GM12872 (cell line): ENCODE results near the gene DNER.

ENCODE experiments used
- TF ChIP-seq, protein P1 (sequence below): IDR thresholded peaks from 3 replicates; pipeline ENCODE4 v1.5.1; 2011; ENCODE audit warnings: low read depth, mild to moderate bottlenecking, low read length, moderate library complexity; ENCODE audit not compliant: insufficient read depth

Gene DNER

DNA sequence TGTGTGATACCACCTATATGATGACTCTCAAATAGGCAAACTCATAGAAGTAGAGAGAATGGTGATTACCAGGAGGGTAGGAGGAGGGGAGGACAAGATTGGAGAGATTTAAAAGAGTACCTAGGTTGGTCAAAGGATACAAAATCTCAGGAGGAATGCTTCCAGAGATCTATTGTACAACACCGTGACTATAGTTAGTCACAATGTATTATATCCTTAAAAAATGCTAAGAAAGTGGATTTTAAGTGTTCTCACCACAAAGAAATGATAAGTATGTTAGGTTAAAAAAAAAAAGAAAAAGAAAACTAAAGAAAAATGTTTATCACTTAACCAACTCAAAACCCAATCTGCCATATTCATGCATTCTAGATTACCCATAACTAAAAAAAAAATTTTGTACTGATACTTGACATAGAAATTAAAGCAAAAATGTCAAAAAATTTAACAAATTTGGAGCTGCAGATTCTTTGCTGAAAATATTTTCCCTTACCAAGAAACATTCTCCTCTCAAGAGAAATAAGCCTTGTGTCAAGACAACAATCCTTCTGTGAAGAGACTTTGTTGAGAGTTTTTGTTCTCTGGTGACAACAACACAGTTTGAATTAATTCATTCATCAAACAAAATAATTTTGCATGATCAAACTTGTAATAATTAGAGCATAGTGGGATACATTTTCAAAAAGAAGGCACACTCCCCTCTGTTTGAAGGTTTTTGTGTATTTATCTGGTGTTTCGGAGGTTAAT is 213.1 kb downstream of the DNER start:
- TF ChIP-seq, protein P1, sequence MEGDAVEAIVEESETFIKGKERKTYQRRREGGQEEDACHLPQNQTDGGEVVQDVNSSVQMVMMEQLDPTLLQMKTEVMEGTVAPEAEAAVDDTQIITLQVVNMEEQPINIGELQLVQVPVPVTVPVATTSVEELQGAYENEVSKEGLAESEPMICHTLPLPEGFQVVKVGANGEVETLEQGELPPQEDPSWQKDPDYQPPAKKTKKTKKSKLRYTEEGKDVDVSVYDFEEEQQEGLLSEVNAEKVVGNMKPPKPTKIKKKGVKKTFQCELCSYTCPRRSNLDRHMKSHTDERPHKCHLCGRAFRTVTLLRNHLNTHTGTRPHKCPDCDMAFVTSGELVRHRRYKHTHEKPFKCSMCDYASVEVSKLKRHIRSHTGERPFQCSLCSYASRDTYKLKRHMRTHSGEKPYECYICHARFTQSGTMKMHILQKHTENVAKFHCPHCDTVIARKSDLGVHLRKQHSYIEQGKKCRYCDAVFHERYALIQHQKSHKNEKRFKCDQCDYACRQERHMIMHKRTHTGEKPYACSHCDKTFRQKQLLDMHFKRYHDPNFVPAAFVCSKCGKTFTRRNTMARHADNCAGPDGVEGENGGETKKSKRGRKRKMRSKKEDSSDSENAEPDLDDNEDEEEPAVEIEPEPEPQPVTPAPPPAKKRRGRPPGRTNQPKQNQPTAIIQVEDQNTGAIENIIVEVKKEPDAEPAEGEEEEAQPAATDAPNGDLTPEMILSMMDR, result no peak

GRCh38 chr2:229492034-229492433 is 222.3 kb downstream of the DNER start:
- TF ChIP-seq, protein P1, result no peak

DNA sequence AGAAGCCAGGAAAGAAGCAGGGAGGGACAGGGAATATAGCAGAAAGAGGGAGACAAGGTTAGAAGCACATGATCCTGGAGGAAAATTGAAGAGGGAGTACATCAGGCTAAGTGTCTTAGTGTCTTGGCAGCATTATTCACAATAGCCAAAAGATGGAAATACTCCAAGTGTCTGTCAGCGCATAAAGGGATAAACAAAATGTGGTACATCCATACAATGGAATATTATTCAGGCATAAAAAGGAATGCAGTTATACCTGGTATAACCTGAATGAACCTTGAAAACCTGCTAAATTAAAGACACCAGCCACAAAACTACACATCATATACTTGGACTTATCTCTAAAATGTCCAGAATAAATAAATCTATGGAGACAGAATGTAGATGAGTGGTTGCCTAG is 224.2 kb downstream of the DNER start:
- TF ChIP-seq, protein P1, result no peak

DNA sequence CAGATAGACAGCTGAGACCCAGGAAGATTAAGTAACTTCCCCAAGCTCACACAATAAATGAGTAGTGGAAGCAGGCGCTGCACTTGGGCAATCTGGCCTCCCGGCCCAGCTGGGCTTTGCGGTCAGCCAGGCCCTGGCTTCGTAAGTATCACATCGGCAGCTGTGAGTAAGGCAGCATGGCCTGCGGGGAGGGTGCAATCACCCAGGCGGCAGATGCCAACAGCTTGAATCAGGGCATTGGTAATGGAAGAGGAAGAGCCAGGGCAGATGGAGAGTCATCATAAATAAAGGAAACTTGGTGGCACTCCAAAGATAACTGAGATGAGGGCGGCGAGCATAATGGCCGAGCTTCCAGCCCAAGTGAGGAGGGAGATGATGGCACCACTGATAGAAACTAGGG is 225.3 kb downstream of the DNER start:
- TF ChIP-seq, protein P1, result no peak

DNA sequence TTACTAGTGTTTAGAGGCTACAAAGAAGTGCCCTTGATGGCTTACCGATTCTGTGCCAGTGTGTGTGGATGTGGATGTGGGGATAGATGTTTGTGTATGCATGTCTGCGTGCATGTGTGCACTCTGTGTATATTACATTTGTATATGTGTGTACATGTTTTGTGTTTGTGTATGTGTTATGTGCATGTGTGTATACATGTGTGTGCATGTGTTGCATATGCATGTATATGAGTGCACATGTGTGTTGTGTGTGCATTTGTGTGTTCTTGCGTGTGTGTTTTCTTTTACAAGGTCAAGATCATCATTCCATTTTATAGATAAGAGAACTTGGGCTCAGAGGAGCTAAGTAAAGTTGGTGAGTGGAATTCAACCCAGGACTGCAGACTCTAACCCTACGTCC is 226.1 kb downstream of the DNER start:
- TF ChIP-seq, protein P1, result no peak

GRCh38 chr2:229486673-229487072 is 227.7 kb downstream of the DNER start:
- TF ChIP-seq, protein P1, result no peak

DNA sequence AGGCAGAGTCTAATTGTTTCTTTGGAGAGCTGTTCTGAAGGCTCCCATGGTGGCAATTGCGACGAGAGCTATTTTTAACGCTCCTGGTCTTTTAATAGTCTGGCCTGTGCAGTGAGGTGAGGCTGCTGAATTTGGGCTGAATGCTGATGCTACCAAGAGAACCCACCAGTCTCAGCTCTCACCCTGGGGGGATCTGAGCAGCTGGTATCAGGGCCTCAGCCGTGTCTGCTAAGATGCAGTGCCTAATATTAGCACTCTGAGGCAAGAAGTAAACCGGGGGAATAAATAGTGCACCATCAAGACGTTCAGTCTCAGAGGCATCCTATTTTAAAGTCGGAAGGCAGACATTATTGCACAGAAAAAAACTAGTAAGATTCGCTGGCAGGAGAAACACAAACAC is 228.5 kb downstream of the DNER start:
- TF ChIP-seq, protein P1, result no peak
